GM12872 (cell line): ENCODE results near the gene POLR2H.

ENCODE experiments used
- CTCF ChIP-seq: IDR thresholded peaks from 3 replicates; pipeline ENCODE4 v1.5.1; 2011; ENCODE audit warnings: low read depth, mild to moderate bottlenecking, low read length, moderate library complexity; ENCODE audit not compliant: insufficient read depth

POLR2H gene

GRCh38 chr3:184378651-184379357, 17.3 kb downstream of the POLR2H start:
- TF ChIP-seq CTCF, result no peak

GRCh38 chr3:184379358-184380184, 18.1 kb downstream of the POLR2H start, which contains the start of gene CHRD:
Gene CHRD, plus strand, starts transcription at chr3:184380054. Its CDS starts 265 bp downstream, at chr3:184380319.
- TF ChIP-seq CTCF, result no peak

- TF ChIP-seq CTCF, result no peak
Measured at GRCh38 chr3:184380185-184380626, 18.7 kb downstream of the POLR2H start.

- no peak for TF ChIP-seq CTCF
Measured at GRCh38 chr3:184380627-184381260, 19.2 kb downstream of the POLR2H start.

GRCh38 chr3:184381261-184382224, 20.0 kb downstream of the POLR2H start:
- TF ChIP-seq CTCF, result no peak

- TF ChIP-seq CTCF, result no peak
Measured at GRCh38 chr3:184382326-184383032, 21.0 kb downstream of the POLR2H start.
